ENCODE results near the gene LTBP2.

DNA sequence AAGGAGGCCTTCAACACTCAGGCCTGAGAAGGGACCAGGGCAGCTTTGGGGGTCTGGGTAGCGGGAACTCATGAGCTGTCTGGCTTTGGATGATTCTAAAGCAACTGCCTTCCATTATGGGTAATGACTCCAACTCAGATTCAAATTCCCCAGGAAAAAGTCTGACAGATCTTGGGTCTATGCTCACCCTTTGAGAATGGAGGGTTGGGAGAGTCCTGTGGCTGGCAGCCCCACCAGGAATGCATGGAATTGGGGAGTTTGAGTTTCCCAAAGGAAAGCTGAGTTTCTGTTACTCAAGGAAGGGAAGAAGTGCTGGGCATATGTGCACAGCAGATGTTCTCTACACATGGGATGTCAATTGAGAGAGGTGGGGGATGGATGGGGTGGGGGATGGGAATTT is 22.4 kb upstream of the LTBP2 start:
- no peak for TF ChIP-seq POLR2A (IDR thresholded peaks at IDR 0.05)
- TF ChIP-seq, protein P1, sequence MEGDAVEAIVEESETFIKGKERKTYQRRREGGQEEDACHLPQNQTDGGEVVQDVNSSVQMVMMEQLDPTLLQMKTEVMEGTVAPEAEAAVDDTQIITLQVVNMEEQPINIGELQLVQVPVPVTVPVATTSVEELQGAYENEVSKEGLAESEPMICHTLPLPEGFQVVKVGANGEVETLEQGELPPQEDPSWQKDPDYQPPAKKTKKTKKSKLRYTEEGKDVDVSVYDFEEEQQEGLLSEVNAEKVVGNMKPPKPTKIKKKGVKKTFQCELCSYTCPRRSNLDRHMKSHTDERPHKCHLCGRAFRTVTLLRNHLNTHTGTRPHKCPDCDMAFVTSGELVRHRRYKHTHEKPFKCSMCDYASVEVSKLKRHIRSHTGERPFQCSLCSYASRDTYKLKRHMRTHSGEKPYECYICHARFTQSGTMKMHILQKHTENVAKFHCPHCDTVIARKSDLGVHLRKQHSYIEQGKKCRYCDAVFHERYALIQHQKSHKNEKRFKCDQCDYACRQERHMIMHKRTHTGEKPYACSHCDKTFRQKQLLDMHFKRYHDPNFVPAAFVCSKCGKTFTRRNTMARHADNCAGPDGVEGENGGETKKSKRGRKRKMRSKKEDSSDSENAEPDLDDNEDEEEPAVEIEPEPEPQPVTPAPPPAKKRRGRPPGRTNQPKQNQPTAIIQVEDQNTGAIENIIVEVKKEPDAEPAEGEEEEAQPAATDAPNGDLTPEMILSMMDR (IDR thresholded peaks at IDR 0.05) = no peak
